AG04450 (cell line): ENCODE results near the gene ARHGEF4. TPM values are rescaled to one million over a fixed set of nuclear protein-coding genes. Genes with fewer than 3 reads are reported as not detected.

ENCODE experiments used
- CTCF ChIA-PET: fragments of 300-600, 350-600 bp; formaldehyde crosslinking; extraction: SDS; loops from one replicate; lab custom pipeline; 2022; ENCODE audit warnings: antibody characterized with exemption, inconsistent platforms; lab: Charles Lee
- POLR2A ChIA-PET: fragments of 350-600 bp; formaldehyde crosslinking; extraction: SDS; loops from one replicate; lab custom pipeline; 2021; ENCODE audit warnings: antibody characterized with exemption, inconsistent platforms; lab: Yijun Ruan, JAX
- DNase-seq: peaks from one replicate; pipeline ENCODE4 v3.0.0-alpha.2; 2011; ENCODE audit warnings: low read depth, low spot score
- H3K27ac ChIP-seq: one replicate; pipeline ENCODE4 v1.5.1; 2012; ENCODE audit warnings: low read depth, low read length, control low read depth
- H3K27me3 ChIP-seq: one replicate; pipeline ENCODE4 v1.6.0; 2012; ENCODE audit warnings: low read length; ENCODE audit not compliant: control insufficient read depth, insufficient read depth
- H3K4me3 ChIP-seq: 2 replicates; pipeline ENCODE4 v1.5.1; 2011; ENCODE audit warnings: mild to moderate bottlenecking, low read depth, low read length, control low read depth
- H3K9me3 ChIP-seq: 2 replicates; pipeline ENCODE4 v1.5.1; 2012; ENCODE audit warnings: low read length; ENCODE audit not compliant: control insufficient read depth, insufficient read depth
- CTCF ChIP-seq: IDR thresholded peaks from 2 replicates; pipeline ENCODE4 v1.5.1; 2011; ENCODE audit warnings: low read depth, low read length, control low read depth, inconsistent platforms
- polyA plus RNA-seq: library from polyadenylated mRNA; depleted of rRNA; stranded (reverse); fragments of >200 nt; gene quantifications from 2 replicates; pipeline ENCODE4 v1.2.3, GENCODE V29; 2011

ARHGEF4 gene
- polyA plus RNA-seq, 1 experiment, result 0.95 TPM

- CTCF ChIA-PET, result no interaction called here
- no peak for DNase-seq
- POLR2A ChIA-PET, result no interaction called here
- no peak overlapping the region for H3K4me3 ChIP-seq
- no peaks in the 10 kb centered on the region for H3K27me3 ChIP-seq
- H3K9me3 ChIP-seq, result no peaks in the 10 kb centered on the region; the same call in 1 of the 2 replicates
- TF ChIP-seq CTCF, result no peak
- no peak overlapping the region for H3K27ac ChIP-seq
Observed at GRCh38 chr2:131046918-131047652, 210.4 kb downstream of the ARHGEF4 start.

- Histone ChIP-seq H3K27ac (no peak overlapping the region), H3K4me3 (no peak overlapping the region), H3K9me3 (no peaks in the 10 kb centered on the region; the same call in 1 of the 2 replicates), H3K27me3 (no peaks in the 10 kb centered on the region)
- TF ChIP-seq CTCF, result no peak
- POLR2A ChIA-PET, result no interaction called here
- CTCF ChIA-PET, result no interaction called here
- DNase-seq, result no peak
Observed at GRCh38 chr2:131047920-131048560, 211.3 kb downstream of the ARHGEF4 start.

GRCh38 chr2:131048641-131049040 is 211.9 kb downstream of the ARHGEF4 start:
- DNase-seq, result no peak
- H3K9me3 ChIP-seq, result no peaks in the 10 kb centered on the region; the same call in 1 of the 2 replicates
- H3K4me3 ChIP-seq, result no peak overlapping the region
- no peak overlapping the region for H3K27ac ChIP-seq
- ChIA-PET POLR2A (no interaction called here), CTCF (no interaction called here)
- H3K27me3 ChIP-seq, result no peaks in the 10 kb centered on the region
- no peak for TF ChIP-seq CTCF

- ChIA-PET CTCF (no interaction called here), POLR2A (no interaction called here)
- Histone ChIP-seq H3K4me3 (no peak overlapping the region), H3K9me3 (no peaks in the 10 kb centered on the region; the same call in 1 of the 2 replicates), H3K27ac (no peak overlapping the region), H3K27me3 (no peaks in the 10 kb centered on the region)
- DNase-seq, result no peak
- no peak for TF ChIP-seq CTCF
Observed at GRCh38 chr2:131049150-131049718, 212.5 kb downstream of the ARHGEF4 start.

GRCh38 chr2:131050896-131051295 is 214.2 kb downstream of the ARHGEF4 start:
- Histone ChIP-seq H3K27me3 (no peaks in the 10 kb centered on the region), H3K27ac (no peak overlapping the region), H3K4me3 (no peak overlapping the region), H3K9me3 (no peaks in the 10 kb centered on the region)
- ChIA-PET CTCF (interaction anchor here (2.2 kb wide), 1 partner anchor 10 kb away, joined by 6 read pairs; no protein-coding TSS in a partner anchor), POLR2A (no interaction called here)
- DNase-seq, result no peak
- TF ChIP-seq CTCF, result no peak
